COR-L47 (cell line): ENCODE measurements around the gene H6PD.

Experiments used
- DNase-seq: peaks from one replicate; lab custom pipeline; 2025; lab: John Stamatoyannopoulos, UW

H6PD gene

GRCh38 chr1:9234223-9235095, at the start of gene H6PD:
TSS of gene H6PD (plus strand) at chr1:9234774. CDS start at chr1:9244935, 10,161 bp downstream.
- DNase-seq: peak; percentile 71

- no peak for DNase-seq
Measured at GRCh38 chr1:9186082-9186859, 48.3 kb upstream of the H6PD start.

DNA sequence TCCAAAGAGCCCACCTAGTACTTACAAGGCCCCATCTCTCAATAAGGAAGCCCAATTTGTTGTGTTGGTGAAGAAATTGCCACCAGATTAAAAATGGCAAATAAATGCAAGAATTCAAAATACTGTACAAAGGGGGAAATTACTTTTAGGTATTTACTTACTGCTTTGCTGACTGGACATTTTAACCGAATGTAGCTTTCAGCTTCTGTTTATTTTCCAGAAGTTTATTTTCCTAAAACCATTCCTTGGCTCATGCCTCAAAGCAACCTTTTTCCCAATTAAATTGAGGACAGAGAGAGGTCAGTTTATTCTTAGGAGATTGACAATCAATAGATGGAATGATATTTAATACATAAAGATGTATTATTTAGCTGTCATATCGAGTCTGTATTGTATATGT, 47.6 kb upstream of the H6PD start:
- no peak for DNase-seq

GRCh38 chr1:9190234-9190633, 44.3 kb upstream of the H6PD start:
- DNase-seq: no peak

DNA sequence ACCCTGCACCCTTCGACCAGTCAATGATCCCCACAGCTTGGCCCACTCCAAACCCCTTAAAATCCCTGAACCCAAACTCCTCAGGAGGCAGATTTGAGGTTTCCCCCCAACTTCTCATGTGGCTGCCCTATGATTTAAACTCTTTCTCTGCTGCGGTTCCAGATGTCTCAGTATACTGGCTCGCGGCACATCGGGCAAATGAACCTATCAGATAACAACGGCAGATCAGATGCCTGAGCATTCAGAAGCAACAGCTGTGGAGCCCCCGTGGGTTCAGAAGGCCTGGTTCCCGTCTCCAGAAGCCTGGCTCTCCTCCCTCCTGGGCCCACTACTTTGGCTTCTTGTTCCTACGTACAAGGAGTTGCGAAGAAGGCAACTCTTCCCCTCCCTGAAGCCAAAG, 43.3 kb upstream of the H6PD start:
- no peak for DNase-seq

DNA sequence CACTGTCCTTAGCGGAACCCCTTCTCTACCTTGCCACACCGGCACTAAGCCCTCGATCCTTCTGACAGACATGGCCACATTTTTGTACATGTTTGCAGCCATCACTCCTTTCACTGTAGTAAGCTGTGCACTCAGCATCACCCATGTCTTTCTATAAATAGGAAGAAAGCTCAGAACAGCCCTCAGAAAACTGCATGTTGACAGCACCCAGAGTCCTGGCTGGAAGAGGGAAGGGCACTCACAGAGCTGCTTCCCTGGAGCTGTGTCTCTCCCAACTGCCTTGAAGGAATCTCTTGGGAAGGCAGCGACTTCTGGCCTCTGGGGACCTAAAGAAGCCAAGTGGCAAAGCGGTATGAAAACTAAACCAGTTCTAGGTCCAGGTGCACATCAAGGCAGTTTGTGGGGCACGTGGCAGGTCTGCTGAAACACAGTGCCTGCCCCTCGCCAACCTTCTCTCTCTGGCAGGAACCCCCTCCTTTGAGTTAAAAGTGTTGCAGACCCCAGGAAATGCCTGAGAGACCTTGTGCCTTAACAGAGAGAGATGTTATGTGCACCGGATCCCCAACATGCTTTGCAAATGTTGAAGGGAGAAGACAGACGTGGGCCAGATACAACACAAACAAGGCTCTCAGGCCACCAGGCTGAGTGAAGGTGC, 41.9 kb upstream of the H6PD start:
- no peak for DNase-seq

GRCh38 chr1:9193233-9193625, 41.3 kb upstream of the H6PD start:
- DNase-seq: no peak

DNA sequence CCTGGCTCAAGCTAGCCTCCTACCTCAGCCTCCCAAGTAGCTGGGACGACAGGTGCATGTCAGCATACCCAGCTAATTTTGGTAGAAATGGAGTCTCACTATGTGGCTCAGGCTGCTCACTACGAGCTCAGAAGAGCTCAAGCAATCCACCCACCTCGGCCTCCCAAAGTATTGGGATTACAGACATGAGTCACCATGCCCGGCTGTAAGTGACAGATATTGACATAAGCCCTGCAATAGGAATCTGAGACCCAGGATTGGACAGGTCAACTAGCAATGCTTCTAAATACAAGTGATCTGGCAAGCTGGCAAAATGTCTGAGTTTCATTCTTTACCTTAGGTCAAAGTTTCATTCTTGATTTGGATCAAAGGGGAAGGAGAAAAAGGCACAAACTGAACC, 40.5 kb upstream of the H6PD start:
- no peak for DNase-seq

GRCh38 chr1:9195651-9196050, 38.9 kb upstream of the H6PD start:
- DNase-seq: no peak

GRCh38 chr1:9196129-9197040, 38.2 kb upstream of the H6PD start:
- peak; percentile 30 for DNase-seq

DNA sequence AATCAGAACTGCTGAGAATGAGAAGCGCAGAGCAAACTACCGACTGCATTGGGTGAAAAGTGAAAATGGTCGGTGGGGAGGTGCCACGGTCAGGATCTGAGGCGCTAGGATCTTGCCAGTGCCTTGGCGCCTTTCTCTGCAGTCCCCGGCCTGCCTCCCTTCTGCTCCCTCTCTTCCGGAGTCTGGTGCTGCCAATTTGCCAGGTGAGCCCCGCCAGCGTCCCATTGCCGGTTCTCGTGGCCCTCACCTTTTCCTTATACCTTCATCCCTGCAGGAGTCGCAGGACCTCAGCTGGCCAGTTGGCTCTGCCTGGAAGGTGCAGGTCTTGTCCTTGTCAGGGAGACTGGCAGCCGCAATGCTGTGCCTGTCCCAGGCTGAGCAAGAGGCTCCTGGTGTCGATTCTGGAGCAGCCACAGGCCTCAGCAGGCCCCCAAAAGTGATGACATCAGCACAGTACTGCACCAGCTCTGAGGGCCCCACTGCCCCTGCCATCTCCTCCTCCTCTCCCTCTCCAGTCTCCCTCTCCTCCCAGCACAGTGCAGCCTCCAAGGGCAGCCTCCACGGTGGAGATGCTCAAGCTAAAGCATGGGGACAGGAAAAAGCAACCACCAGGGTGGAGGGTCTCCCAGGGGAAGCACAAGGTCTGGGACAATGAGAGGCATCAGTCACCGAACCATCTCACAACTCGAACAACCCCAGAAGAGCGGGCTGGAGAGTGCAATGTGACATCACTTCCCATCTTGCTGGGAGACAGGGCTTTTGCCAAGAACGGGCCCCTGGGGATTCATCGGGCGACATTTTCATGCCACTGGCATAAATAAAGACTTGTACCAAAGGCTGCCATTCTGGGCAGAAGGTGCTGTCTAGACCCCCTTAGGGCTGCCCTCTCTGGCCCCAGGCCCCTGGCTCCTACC, 37.1 kb upstream of the H6PD start:
- DNase-seq: no peak

DNA sequence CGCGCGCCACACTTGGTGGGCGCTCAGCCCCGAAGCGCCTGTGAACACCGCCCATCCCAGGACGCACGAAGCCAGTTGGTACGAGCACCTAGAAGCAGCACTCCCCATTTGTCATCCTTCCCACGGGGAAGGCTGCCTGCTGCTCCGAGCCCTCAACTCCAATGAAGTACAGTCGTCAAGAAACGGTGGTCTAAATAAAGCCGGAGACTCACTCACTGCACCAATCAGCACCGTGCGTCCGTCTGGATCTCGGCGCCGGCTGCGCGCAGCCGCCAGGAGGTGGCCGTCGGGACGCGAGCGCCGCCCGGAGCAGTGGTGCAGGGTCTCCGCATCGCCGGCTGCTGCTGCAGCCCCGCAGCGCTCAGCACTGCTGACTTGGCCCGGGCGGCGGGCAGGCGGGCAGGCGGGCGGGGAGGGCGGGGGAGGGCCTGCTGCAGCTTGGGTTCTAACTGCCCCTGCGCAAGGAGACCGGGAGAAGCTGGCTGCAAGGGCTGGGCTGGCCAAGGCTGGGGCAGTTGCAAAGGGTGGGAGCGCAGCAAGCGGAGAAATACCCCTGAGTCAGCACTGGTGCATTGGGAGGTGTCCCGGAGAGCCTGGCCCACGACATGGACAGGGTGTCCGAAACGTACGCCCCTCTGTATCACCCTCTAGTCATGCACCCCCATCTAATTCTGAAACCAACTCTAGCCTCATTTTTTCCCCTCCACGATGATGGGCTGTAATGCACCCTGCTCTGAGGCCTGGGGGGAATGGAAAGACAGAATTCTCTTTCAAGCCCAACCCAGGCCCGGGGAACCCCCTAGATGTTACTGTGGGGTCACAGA, 35.8 kb upstream of the H6PD start:
- no peak for DNase-seq

GRCh38 chr1:9200441-9200840, 34.1 kb upstream of the H6PD start:
- no peak for DNase-seq

DNA sequence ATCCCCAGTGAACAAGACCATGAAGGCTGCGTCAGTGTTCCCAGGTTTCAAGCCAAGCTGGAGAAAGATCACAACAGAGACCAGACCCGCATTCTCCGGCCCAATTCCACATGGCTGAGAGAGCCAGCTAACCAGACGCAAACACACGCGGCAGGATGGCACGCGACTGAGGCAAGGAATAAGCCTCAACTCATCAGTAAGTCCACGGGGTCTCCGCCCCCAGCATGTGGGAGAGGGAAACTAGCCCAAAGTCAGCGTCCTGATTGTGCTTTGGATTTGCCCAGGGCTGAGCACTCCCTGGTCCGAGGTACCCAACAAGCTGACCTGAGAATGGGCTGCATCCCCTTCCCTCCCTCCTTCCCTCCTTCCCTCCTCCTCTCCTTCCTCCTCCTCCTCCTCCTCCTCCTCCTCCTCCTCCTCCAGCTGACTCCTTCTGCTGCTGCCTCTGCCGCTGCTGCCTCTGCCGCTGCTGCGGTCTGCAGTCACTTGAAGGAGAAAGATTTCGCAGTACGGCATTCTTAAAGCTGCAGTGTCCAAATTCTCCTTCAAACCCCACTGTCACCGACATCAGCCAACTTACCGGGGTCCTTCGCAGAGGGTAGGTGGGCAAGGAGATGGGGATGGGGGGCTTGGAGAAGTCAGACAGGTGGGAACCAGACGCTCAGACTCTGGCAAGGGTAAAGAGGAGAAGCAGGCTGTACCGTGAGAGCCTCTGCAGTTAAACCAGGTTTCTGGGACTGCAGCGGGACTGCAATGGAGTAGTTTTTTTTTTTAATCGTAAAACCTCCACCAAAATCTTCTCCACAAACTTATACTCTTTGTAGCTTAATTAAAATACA, 33.0 kb upstream of the H6PD start:
- DNase-seq: no peak

- no peak for DNase-seq
Measured at GRCh38 chr1:9202240-9202870, 32.2 kb upstream of the H6PD start.

DNA sequence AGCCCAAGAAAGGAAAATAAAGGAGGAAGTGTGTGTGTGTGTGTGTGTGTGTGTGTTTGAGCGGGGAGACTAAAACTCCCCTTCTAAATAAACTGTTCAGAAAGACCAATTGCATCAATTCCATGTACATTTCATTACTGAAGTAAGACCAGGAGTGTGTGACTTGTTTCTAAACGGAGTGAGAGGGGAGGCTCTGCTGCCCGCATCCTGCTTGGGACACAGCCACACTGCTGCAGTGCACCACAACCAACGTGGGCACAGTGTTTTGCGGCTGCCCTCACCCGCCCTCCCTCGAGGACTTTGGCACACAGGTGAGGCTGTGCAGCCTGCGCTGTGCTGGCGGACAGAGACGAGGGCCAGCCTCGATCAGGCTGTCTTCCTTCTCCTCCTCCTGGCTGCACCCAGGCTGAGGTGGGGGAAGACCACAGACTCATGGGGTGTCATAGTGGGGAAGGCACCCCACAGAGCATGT, 31.0 kb upstream of the H6PD start:
- DNase-seq: no peak

GRCh38 chr1:9204156-9204720, 30.3 kb upstream of the H6PD start:
- no peak for DNase-seq

- DNase-seq: no peak
Measured at GRCh38 chr1:9207086-9207485, 27.5 kb upstream of the H6PD start.
